OCI-LY7 (cell line): ENCODE results near the gene CRYBB1. TPM values are rescaled to one million over a fixed set of nuclear protein-coding genes. Genes with fewer than 3 reads are reported as not detected.

Source experiments
- BruUV-seq: library from RNA; stranded (reverse); fragments of 400-500 nt; replicated peaks from 2 replicates; lab custom pipeline; 2021; lab: Mats Ljungman, UMichigan
- CTCF ChIA-PET: fragments of 300-600 bp; sonication (Branson Sonifier 250); formaldehyde crosslinking; loops from one replicate; lab custom pipeline; 2022; ENCODE audit warnings: antibody characterized with exemption; ENCODE audit not compliant: unreplicated experiment; lab: Charles Lee
- POLR2A ChIA-PET: fragments of 300-600 bp; sonication (Branson Sonifier 250); formaldehyde crosslinking; loops from one replicate; lab custom pipeline; 2022; ENCODE audit warnings: antibody characterized with exemption; lab: Charles Lee
- DNase-seq: peaks from one replicate; pipeline ENCODE4 v3.0.0-alpha.2; 2015; ENCODE audit warnings: low spot score
- H2AFZ ChIP-seq: fragments of 200-600 bp; sonication (generic), shearing (Covaris generic); 2 replicates; pipeline ENCODE4 v1.6.1; 2014; ENCODE audit warnings: mild to moderate bottlenecking, antibody characterized with exemption, low read length, moderate library complexity
- H3K27ac ChIP-seq: fragments of 200-600 bp; sonication (generic); 2 replicates; pipeline ENCODE4 v1.5.1; 2014; ENCODE audit warnings: mixed run types, low read depth, mild to moderate bottlenecking, moderate library complexity, low read length, inconsistent platforms; ENCODE audit not compliant: poor library complexity, severe bottlenecking
- H3K36me3 ChIP-seq: fragments of 200-600 bp; sonication (generic); 2 replicates; pipeline ENCODE4 v1.6.1; 2014; ENCODE audit warnings: mild to moderate bottlenecking, antibody characterized with exemption, low read length, moderate library complexity, mixed read lengths; ENCODE audit not compliant: insufficient read depth
- H3K4me1 ChIP-seq: fragments of 200-600 bp; sonication (generic); 2 replicates; pipeline ENCODE4 v1.5.1; 2014; ENCODE audit warnings: mild to moderate bottlenecking, low read length; ENCODE audit not compliant: insufficient read depth, poor library complexity, severe bottlenecking
- H3K4me2 ChIP-seq: fragments of 200-600 bp; sonication (generic); 2 replicates; pipeline ENCODE4 v1.6.1; 2014; ENCODE audit warnings: mild to moderate bottlenecking, low read length
- H3K4me3 ChIP-seq: fragments of 200-600 bp; sonication (generic); 2 replicates; pipeline ENCODE4 v1.5.1; 2014; ENCODE audit warnings: mild to moderate bottlenecking, low read depth, low read length; ENCODE audit not compliant: poor library complexity, severe bottlenecking
- H3K79me2 ChIP-seq: fragments of 200-600 bp; sonication (generic); 2 replicates; pipeline ENCODE4 v1.6.1; 2016; ENCODE audit warnings: low read depth, mild to moderate bottlenecking, low read length, moderate library complexity, mixed read lengths; ENCODE audit not compliant: insufficient read depth
- H3K9me2 ChIP-seq: fragments of 200-600 bp; sonication (generic); 2 replicates; pipeline ENCODE4 v1.6.1; 2016; ENCODE audit warnings: mild to moderate bottlenecking, low read length, mixed read lengths; ENCODE audit not compliant: insufficient read depth
- H3K9me3 ChIP-seq: fragments of 200-600 bp; sonication (generic); 2 replicates; pipeline ENCODE4 v1.6.1; 2014; ENCODE audit warnings: mild to moderate bottlenecking, mixed run types, low read length, mixed read lengths
- H4K20me1 ChIP-seq: fragments of 200-600 bp; sonication (generic); 2 replicates; pipeline ENCODE4 v1.6.1; 2014; ENCODE audit warnings: mild to moderate bottlenecking, antibody characterized with exemption, low read length, moderate library complexity, mixed read lengths; ENCODE audit not compliant: insufficient read depth
- EZH2phosphoT487 ChIP-seq: fragments of 200-600 bp; sonication (generic); IDR thresholded peaks from 2 replicates; pipeline ENCODE4 v1.6.1; 2018; ENCODE audit warnings: low read depth, borderline replicate concordance, mild to moderate bottlenecking, mixed run types, antibody characterized with exemption, low read length, moderate library complexity, mixed read lengths
- intact Hi-C: fragments of 100-400 bp; cut with micrococcal nuclease; formaldehyde crosslinking; loops from one replicate; pipeline ENCODE4 v1.10.0; 2022; ENCODE audit not compliant: unreplicated experiment
- total RNA-seq, 2 experiments: library from RNA; depleted of rRNA in 1 of 2; stranded (reverse); fragments of >200 nt in 1 of 2; shearing (Covaris generic) in 1 of 2; gene quantifications; 2 replicates each; pipeline ENCODE4 v1.2.3, GENCODE V29; 2014 to 2022
- TF ChIP-seq, protein P1 (sequence below): fragments of 200-600 bp; sonication (generic); conservative IDR thresholded peaks from 2 replicates; pipeline ENCODE4 v1.5.1; 2014; ENCODE audit warnings: mild to moderate bottlenecking, antibody characterized with exemption, low read length, moderate library complexity, mixed read lengths

The CRYBB1 gene
- total RNA-seq, 2 experiments from 2014 or later = 0.35 TPM; not detected in 1

DNA sequence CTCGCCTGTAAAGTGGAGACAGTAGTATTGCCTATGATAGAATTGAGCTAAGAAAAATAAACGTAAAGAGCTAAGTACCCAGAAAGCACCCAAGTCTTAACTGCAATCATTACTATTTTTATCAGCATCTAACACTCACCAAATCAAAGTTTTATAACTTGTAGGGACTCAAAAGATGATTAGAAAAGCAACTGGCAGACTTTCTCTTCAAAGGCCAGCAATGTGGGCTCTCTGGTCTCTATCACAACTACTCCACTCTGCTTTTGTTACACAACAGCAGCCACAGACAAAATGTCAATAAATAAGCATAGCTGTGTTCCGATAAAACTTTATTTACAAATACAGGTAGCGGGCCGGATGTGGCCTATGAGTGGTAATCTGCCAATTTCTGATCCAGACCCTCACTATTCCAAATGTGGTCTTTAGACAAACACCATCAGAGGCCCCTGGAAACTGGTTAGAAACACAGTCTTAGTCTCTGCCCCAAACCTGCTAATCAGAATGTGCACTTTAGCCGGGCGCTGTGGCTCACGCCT, 36.1 kb downstream of the CRYBB1 start:
- intact Hi-C loops = no loop called here
- Histone ChIP-seq H3K36me3 (no peaks in the 10 kb centered on the region), H3K9me3 (no peaks in the 10 kb centered on the region), H3K79me2 (0 out of 2 replicates have a peak, but pooled peaks cover 10% of the 10 kb centered on the region), H2AFZ (no peak overlapping the region), H3K9me2 (no peaks in the 10 kb centered on the region), H4K20me1 (no peaks in the 10 kb centered on the region), H3K4me3 (no peak overlapping the region), H3K4me1 (peaks cover 41% of the 10 kb centered on the region), H3K27ac (no peak overlapping the region), H3K4me2 (no peak overlapping the region)
- ChIA-PET POLR2A (interaction anchor here (0.5 to 1.7 kb wide), 2 partner anchors 9 to 49 kb away, joined by 3 to 5 read pairs; no protein-coding TSS in a partner anchor), CTCF (no interaction called here)
- no peak for TF ChIP-seq EZH2phosphoT487
- TF ChIP-seq, protein P1, sequence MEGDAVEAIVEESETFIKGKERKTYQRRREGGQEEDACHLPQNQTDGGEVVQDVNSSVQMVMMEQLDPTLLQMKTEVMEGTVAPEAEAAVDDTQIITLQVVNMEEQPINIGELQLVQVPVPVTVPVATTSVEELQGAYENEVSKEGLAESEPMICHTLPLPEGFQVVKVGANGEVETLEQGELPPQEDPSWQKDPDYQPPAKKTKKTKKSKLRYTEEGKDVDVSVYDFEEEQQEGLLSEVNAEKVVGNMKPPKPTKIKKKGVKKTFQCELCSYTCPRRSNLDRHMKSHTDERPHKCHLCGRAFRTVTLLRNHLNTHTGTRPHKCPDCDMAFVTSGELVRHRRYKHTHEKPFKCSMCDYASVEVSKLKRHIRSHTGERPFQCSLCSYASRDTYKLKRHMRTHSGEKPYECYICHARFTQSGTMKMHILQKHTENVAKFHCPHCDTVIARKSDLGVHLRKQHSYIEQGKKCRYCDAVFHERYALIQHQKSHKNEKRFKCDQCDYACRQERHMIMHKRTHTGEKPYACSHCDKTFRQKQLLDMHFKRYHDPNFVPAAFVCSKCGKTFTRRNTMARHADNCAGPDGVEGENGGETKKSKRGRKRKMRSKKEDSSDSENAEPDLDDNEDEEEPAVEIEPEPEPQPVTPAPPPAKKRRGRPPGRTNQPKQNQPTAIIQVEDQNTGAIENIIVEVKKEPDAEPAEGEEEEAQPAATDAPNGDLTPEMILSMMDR = no peak
- no TSS peak for BruUV-seq
- DNase-seq = no peak

DNA sequence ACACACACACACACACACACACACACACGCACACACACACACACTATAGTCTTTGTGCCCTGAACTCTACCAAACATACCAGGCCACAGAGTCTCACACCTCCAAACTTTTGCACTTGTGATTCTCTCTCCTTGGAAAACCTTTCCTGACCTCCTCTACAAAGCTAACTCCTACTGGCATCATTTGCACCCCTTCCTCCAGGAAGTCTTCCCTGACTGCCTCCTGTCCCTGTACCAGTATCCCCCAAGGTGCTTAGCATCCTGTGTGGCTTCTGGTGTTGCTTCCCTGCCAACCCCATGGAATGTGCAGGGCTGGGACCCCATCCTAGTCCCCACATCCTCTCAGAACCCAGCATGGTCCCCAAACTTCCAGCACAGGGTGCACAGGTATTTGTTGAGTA, 36.8 kb downstream of the CRYBB1 start:
- Histone ChIP-seq H2AFZ (no peak overlapping the region), H3K4me1 (peaks cover 36% of the 10 kb centered on the region), H4K20me1 (no peaks in the 10 kb centered on the region), H3K36me3 (no peaks in the 10 kb centered on the region), H3K9me2 (no peaks in the 10 kb centered on the region), H3K79me2 (0 out of 2 replicates have a peak, but pooled peaks cover 10% of the 10 kb centered on the region), H3K27ac (no peak overlapping the region), H3K9me3 (no peaks in the 10 kb centered on the region), H3K4me3 (no peak overlapping the region), H3K4me2 (no peak overlapping the region; the same call in 1 of the 2 replicates)
- TF ChIP-seq, protein P1 = no peak
- no peak for TF ChIP-seq EZH2phosphoT487
- intact Hi-C loops = no loop called here
- ChIA-PET CTCF (no interaction called here), POLR2A (interaction anchor here (0.5 to 1.7 kb wide), 4 partner anchors 10 to 90 kb away, joined by 3 to 5 read pairs (median 4); no protein-coding TSS in a partner anchor)
- no TSS peak for BruUV-seq
- no peak for DNase-seq
